ENCODE results near the gene ARGLU1.

- TF ChIP-seq CTCF (optimal IDR thresholded peaks at IDR 0.05 in 1 of 3, IDR thresholded peaks at IDR 0.05 in 1 of 3, conservative IDR thresholded peaks at IDR 0.05 in 1 of 3; ENCODE audit: extremely low read depth in 1 of 3, insufficient read depth in 2 of 3, low read length in 3 of 3) (no peak), EZH2 (IDR thresholded peaks at IDR 0.05; ENCODE audit: low read length) (no peak)
Measured at GRCh38 chr13:106540613-106541012, 27.3 kb downstream of the ARGLU1 start.
